Measurements from ENCODE around the gene CPN2.

GRCh38 chr3:194386066-194386465 lies 34.9 kb upstream of the CPN2 start:
- no peak for TF ChIP-seq CTCF (conservative IDR thresholded peaks at IDR 0.05 in 1 of 2, IDR thresholded peaks at IDR 0.05 in 1 of 2; ENCODE audit: extremely low read depth in 1 of 2, insufficient read depth in 1 of 2, low read depth in 1 of 2, low read length in 2 of 2)
- no peak for TF ChIP-seq EZH2 (IDR thresholded peaks at IDR 0.05; ENCODE audit: borderline replicate concordance, low read length)

Measured in mammary epithelial cell (primary cell).